ENCODE measurements around the gene NHLRC1.

- TF ChIP-seq EZH2phosphoT487 (IDR thresholded peaks at IDR 0.05; ENCODE audit: unreplicated experiment) = no peak
- no peak for TF ChIP-seq CTCF (conservative IDR thresholded peaks at IDR 0.05; ENCODE audit: low read depth in 2 of 2)
Observed at GRCh38 chr6:18096423-18096822, 26.1 kb downstream of the NHLRC1 start.

Data from GM23338 (cell line).